SH-SY5Y (cell line): Measurements from ENCODE around the gene APOBR.

Experiments
- GATA2 ChIP-seq: IDR thresholded peaks from 2 replicates; pipeline ENCODE4 v1.6.1; 2011; ENCODE audit warnings: mild to moderate bottlenecking, low read depth, low read length
- GATA3 ChIP-seq: IDR thresholded peaks from 2 replicates; pipeline ENCODE4 v1.6.1; 2011; ENCODE audit warnings: low read depth, mild to moderate bottlenecking, low read length, moderate library complexity

- TF ChIP-seq GATA2 (no peak), GATA3 (no peak)
Observed at GRCh38 chr16:28543072-28543471, 48.6 kb downstream of the APOBR start.
